ENCODE measurements around the gene NPIPB8. TPM values are rescaled to one million over a fixed set of nuclear protein-coding genes. Genes with fewer than 3 reads are reported as not detected.
"Not testable (repeated sequence)": the region's sequence is repeated elsewhere in the genome, so short reads cannot be mapped to it uniquely, and the experiment has no call there.

NPIPB8 gene
- total RNA-seq, 1 experiment from 2014 or later = not detected

DNA sequence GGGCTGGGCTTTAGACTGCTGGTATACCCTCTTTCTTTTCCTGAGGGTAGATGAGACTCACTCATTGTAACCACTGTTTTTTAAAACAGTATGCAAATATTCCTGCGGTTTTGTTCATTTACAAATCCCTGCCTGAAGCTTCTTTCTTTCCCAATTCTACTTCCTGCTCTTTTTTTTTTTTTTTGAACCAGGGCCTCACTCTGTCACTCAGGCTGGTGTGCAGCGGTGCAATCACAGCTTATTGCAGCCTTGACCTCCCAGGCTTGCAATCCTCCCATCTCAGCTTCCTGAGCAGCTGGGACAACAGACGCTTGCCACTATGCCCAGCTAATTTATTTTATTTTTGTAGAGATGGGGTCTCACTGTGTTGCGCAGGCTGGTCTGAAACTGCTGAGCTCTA, 20.0 kb upstream of the NPIPB8 start:
- H3K36me3 ChIP-seq (ENCODE audit: insufficient read depth, low read length, poor library complexity, severe bottlenecking) = no peaks in the 10 kb centered on the region

DNA sequence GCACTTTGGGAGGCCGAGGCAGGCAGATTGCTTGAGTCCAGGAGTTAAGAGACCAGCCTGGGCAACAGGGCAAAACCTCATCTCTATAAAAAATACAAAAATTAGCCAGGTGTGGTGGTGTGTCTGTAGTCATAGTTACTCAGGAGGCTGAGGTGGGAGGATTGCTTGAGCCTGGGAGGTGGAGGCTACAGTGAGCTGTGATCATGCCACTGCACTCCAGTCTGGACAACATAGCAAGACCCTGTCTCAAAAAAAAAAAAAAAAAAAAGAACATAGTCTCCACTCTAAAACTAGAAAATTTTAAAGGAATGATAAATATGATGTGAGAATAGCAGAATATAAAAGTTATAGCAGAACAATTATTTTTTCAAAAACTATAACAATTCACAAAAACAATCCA, 17.5 kb upstream of the NPIPB8 start:
- H3K27me3 ChIP-seq (replicated peaks; ENCODE audit: insufficient read depth, low read depth, low read length, poor library complexity); H3K36me3 ChIP-seq (ENCODE audit: insufficient read depth, low read length, poor library complexity, severe bottlenecking); H3K9me3 ChIP-seq (ENCODE audit: low read depth, low read length, poor library complexity, severe bottlenecking); POLR2A ChIA-PET (ENCODE audit: low non-redundant PET); DNase-seq (ENCODE audit: low spot score); H3K4me3 ChIP-seq (ENCODE audit: low read depth, low read length, poor library complexity, severe bottlenecking); H3K4me1 ChIP-seq (ENCODE audit: insufficient read depth, low read length, poor library complexity, severe bottlenecking); CTCF ChIA-PET; H3K27ac ChIP-seq (ENCODE audit: low read depth, low read length, poor library complexity, severe bottlenecking); BruUV-seq (replicated peaks); intact Hi-C loops (cut with micrococcal nuclease; ENCODE audit: unreplicated experiment): not testable (repeated sequence)

More for the DNA sequence above, 20.0 kb upstream of the NPIPB8 start:
- H3K9me3 ChIP-seq (ENCODE audit: low read depth, low read length, poor library complexity, severe bottlenecking) = no peaks in the 10 kb centered on the region
- CTCF ChIA-PET = no interaction called here
- peak; percentile 21 for DNase-seq (ENCODE audit: low spot score)
- no peaks in the 10 kb centered on the region for H3K27me3 ChIP-seq (replicated peaks; ENCODE audit: insufficient read depth, low read depth, low read length, poor library complexity)
- intact Hi-C loops (cut with micrococcal nuclease; ENCODE audit: unreplicated experiment) = no loop called here
- no peak overlapping the region for H3K27ac ChIP-seq (ENCODE audit: low read depth, low read length, poor library complexity, severe bottlenecking)
- no TSS peak for BruUV-seq (replicated peaks)
- TF ChIP-seq, protein P1, sequence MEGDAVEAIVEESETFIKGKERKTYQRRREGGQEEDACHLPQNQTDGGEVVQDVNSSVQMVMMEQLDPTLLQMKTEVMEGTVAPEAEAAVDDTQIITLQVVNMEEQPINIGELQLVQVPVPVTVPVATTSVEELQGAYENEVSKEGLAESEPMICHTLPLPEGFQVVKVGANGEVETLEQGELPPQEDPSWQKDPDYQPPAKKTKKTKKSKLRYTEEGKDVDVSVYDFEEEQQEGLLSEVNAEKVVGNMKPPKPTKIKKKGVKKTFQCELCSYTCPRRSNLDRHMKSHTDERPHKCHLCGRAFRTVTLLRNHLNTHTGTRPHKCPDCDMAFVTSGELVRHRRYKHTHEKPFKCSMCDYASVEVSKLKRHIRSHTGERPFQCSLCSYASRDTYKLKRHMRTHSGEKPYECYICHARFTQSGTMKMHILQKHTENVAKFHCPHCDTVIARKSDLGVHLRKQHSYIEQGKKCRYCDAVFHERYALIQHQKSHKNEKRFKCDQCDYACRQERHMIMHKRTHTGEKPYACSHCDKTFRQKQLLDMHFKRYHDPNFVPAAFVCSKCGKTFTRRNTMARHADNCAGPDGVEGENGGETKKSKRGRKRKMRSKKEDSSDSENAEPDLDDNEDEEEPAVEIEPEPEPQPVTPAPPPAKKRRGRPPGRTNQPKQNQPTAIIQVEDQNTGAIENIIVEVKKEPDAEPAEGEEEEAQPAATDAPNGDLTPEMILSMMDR (conservative IDR thresholded peaks at IDR 0.05; ENCODE audit: low read depth, low read length) = no peak
- no peak for TF ChIP-seq EZH2 (IDR thresholded peaks at IDR 0.05; ENCODE audit: borderline replicate concordance, low read depth, low read length, poor library complexity, severe bottlenecking)
- no peaks in the 10 kb centered on the region for H3K4me1 ChIP-seq (ENCODE audit: insufficient read depth, low read length, poor library complexity, severe bottlenecking)
- POLR2A ChIA-PET (ENCODE audit: low non-redundant PET) = no interaction called here
- H3K4me3 ChIP-seq (ENCODE audit: low read depth, low read length, poor library complexity, severe bottlenecking) = no peak overlapping the region

DNA sequence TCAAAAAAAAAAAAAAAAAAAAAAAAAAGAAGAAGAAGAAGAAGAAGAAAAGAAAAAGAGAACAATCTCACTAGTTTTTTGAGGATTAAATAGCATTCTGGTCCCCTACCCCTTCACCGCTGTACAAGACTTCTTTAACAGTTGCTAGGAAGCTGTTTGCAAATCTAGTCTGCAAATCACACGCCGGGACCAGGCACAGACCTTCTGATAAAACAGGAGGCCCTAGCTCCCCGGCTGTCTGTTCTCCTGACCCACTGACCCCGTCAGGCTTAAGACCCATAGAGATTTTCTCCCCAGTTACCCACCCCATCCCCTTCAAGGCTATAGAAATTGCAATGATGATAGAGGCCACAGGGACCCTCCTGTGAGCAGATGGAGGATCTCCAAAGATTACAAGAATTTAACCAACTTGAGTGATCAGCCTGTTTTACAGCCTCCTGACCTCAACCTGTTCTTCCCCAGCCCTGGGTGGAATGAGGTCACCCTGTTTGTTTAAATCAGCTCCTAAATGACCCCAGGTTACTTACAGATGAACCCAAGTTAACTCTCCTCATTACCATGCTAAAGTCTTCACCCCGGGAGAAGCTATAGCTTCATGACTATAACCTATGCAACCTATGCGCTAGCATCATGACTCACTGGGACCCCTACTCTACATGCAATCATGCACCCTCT, 16.2 kb upstream of the NPIPB8 start:
- Histone ChIP-seq H3K27me3 (replicated peaks; ENCODE audit: insufficient read depth, low read depth, low read length, poor library complexity) (no peaks in the 10 kb centered on the region), H3K36me3 (ENCODE audit: insufficient read depth, low read length, poor library complexity, severe bottlenecking) (no peaks in the 10 kb centered on the region), H3K9me3 (ENCODE audit: low read depth, low read length, poor library complexity, severe bottlenecking) (no peaks in the 10 kb centered on the region), H3K27ac (ENCODE audit: low read depth, low read length, poor library complexity, severe bottlenecking) (no peak overlapping the region), H3K4me3 (ENCODE audit: low read depth, low read length, poor library complexity, severe bottlenecking) (no peak overlapping the region), H3K4me1 (ENCODE audit: insufficient read depth, low read length, poor library complexity, severe bottlenecking) (no peaks in the 10 kb centered on the region)
- TF ChIP-seq EZH2 (IDR thresholded peaks at IDR 0.05; ENCODE audit: borderline replicate concordance, low read depth, low read length, poor library complexity, severe bottlenecking) = no peak
- TF ChIP-seq, protein P1 (conservative IDR thresholded peaks at IDR 0.05; ENCODE audit: low read depth, low read length) = no peak
- no TSS peak for BruUV-seq (replicated peaks)
- intact Hi-C loops (cut with micrococcal nuclease; ENCODE audit: unreplicated experiment) = no loop called here
- no peak for DNase-seq (ENCODE audit: low spot score)
- CTCF ChIA-PET = no interaction called here
- POLR2A ChIA-PET (ENCODE audit: low non-redundant PET) = no interaction called here

DNA sequence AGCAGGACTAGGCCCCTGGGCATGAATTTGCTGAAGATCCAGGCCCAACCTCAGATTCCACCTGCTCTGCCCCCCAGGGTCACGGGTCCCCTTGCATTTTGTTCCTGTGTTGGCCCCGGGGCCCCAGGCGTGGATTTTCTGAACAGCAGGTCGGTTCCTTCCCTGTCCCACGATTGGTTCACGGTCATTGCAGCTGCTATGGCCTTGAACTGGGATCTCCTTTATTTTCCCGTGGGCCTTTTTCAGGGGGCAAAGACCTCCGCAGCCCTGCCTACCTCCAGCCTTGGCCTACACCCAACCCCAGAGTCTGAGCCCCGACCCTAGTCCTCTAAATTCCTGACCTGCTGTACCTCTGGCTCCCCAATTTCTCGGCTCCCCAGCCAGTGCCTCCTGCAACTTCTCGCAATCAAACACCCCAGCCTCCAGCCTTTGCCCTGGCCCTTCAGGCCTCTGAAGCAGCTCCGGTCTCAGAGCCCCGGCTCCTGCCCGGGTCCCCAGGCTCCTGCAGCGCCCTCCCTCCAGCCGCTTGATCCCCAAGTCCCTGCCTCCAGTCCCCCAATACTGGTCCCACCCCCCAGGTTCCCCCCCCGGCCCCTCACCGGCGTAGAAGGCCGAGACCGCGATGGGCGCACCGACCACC, 15.2 kb upstream of the NPIPB8 start:
- H3K27ac ChIP-seq (ENCODE audit: low read depth, low read length, poor library complexity, severe bottlenecking) = peak overlapping the region; percentile 47
- H3K27me3 ChIP-seq (replicated peaks; ENCODE audit: insufficient read depth, low read depth, low read length, poor library complexity); H3K36me3 ChIP-seq (ENCODE audit: insufficient read depth, low read length, poor library complexity, severe bottlenecking); DNase-seq (ENCODE audit: low spot score); POLR2A ChIA-PET (ENCODE audit: low non-redundant PET); BruUV-seq (replicated peaks); intact Hi-C loops (cut with micrococcal nuclease; ENCODE audit: unreplicated experiment); CTCF ChIA-PET; H3K9me3 ChIP-seq (ENCODE audit: low read depth, low read length, poor library complexity, severe bottlenecking); H3K4me1 ChIP-seq (ENCODE audit: insufficient read depth, low read length, poor library complexity, severe bottlenecking): not testable (repeated sequence)
- peak overlapping the region; percentile 49 for H3K4me3 ChIP-seq (ENCODE audit: low read depth, low read length, poor library complexity, severe bottlenecking)

All from A673 (cell line).